Motor neuron (in vitro differentiated cells): ENCODE data around the gene ZNF385B. TPM values are rescaled to one million over a fixed set of nuclear protein-coding genes. Genes with fewer than 3 reads are reported as not detected.
A peak's percentile ranks its signal among the peaks of the same experiment; 100 is the strongest.

Experiments used
- ATAC-seq, 8 experiments: fragments of 200-7000 bp; cut with Tn5 transposase; replicated peaks in 6 of 8; 2 replicates each; pipeline ENCODE4 v1.8.0; 2021; ENCODE audit warnings: mild to moderate bottlenecking in 8 of 8, moderate library complexity in 8 of 8
- H3K27ac ChIP-seq, 2 donors: fragments of 250-450 bp; sonication (Bioruptor Pico); 2 replicates each; pipeline ENCODE4 v1.9.0; 2021; ENCODE audit warnings: antibody characterized with exemption in 2 of 2, mild to moderate bottlenecking in 2 of 2, moderate library complexity in 1 of 2
- H3K4me1 ChIP-seq, 2 donors: fragments of 250-450 bp; sonication (Bioruptor Pico); replicated peaks in 1 of 2; 2 replicates each; pipeline ENCODE4 v1.6.1; 2021; ENCODE audit warnings: antibody characterized with exemption in 2 of 2, mild to moderate bottlenecking in 2 of 2, moderate library complexity in 1 of 2
- H3K4me3 ChIP-seq, 5 donors: fragments of 250-450 bp; sonication (Bioruptor Pico); 2 replicates each; pipeline ENCODE4 v1.9.0; 2021; ENCODE audit warnings: antibody characterized with exemption in 5 of 5, mild to moderate bottlenecking in 5 of 5, moderate library complexity in 4 of 5
- WGBS, 10 experiments: fragments of 450-650 bp; shearing (Covaris generic); methylation state at CpG; one replicate each; pipeline ENCODE4 v1.0.0; 2022; 5-methylcytosine and 5-hydroxymethylcytosine counted together
- in situ Hi-C, 9 experiments: fragments of 400-800 bp; cut with MboI; loops; one replicate each; pipeline ENCODE4 v1.15.0; 2021; ENCODE audit warnings: low sequenced_read_pairs in 9 of 9, low pct_unique_long_range_greater_than_20kb in 2 of 9; ENCODE audit not compliant: unreplicated experiment in 9 of 9
- total RNA-seq, 8 experiments: library from RNA; unstranded; fragments of 300-600 nt; gene quantifications; 2 replicates each; pipeline versions ENCODE4 v1.2.3 to v1.2.4, GENCODE V29; 2022

Gene ZNF385B
- total RNA-seq, 8 experiments from 2014 or later, result 0.14 to 1.6 (median 0.74) TPM; not detected in 2

DNA sequence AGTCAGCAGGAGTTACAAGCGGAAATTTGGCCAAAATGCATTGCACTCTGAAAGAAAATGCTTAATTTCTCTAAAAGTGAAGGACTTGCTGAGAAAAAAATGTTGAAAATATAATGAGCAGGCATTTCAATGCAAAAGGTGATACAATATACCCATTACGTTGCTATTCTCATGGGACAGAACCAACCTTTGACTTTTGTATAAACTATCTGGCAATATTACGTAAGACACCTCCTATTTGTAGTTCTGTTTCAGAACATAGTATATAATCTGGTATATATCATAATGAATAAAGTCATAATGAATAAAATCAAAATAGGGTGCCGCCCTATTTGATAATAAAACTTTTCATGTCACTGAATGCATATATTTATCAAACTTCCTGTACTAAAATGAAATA, 310.6 kb downstream of the ZNF385B start:
- Histone ChIP-seq H3K4me1 (peaks cover 0 to 15% of the 10 kb centered on the region in 2 donors), H3K4me3 (no peak overlapping the region), H3K27ac (no peak overlapping the region)
- no peak for ATAC-seq
- in situ Hi-C loops, result no loop called here
- WGBS, 10 experiments, result 77 to 100% (median 93%) methylated on average over 2 to 4 of the region's 4 CpGs

GRCh38 chr2:179550214-179550613, 311.2 kb downstream of the ZNF385B start:
- peaks cover 0 to 15% of the 10 kb centered on the region in 2 donors for H3K4me1 ChIP-seq
- 0 to 100% (median 71%) methylated on average over 1 of the region's 1 CpG; no CpG with 5 or more reads in 1 of the 10 experiments for WGBS, 10 experiments
- no peak overlapping the region for H3K4me3 ChIP-seq
- in situ Hi-C loops, result no loop called here
- no peak overlapping the region for H3K27ac ChIP-seq
- ATAC-seq, result peak; percentile 29 to 88 (median 58)

- no peak overlapping the region for H3K27ac ChIP-seq
- no peak for ATAC-seq
- WGBS, 10 experiments, result 50 to 100% (median 96%) methylated on average over 1 to 2 of the region's 2 CpGs
- in situ Hi-C loops, result no loop called here
- H3K4me3 ChIP-seq, result no peak overlapping the region
- peaks cover 15 to 40% of the 10 kb centered on the region in 2 donors for H3K4me1 ChIP-seq
Measured at GRCh38 chr2:179546656-179547055, 314.8 kb downstream of the ZNF385B start.

- in situ Hi-C loops, result no loop called here
- Histone ChIP-seq H3K27ac (no peak overlapping the region), H3K4me1 (peaks cover 15 to 33% of the 10 kb centered on the region in 2 donors), H3K4me3 (no peak overlapping the region)
- no peak for ATAC-seq
- 67 to 83% (median 80%) methylated on average over 2 of the region's 2 CpGs; no CpG with 5 or more reads in 6 of the 10 experiments for WGBS, 10 experiments
Measured at GRCh38 chr2:179545024-179545423, 316.4 kb downstream of the ZNF385B start.

GRCh38 chr2:179543361-179543901, 318.0 kb downstream of the ZNF385B start:
- ATAC-seq, result peak; percentile 25 to 97 (median 94)
- H3K4me3 ChIP-seq, result no peak overlapping the region
- in situ Hi-C loops, result no loop called here
- no peak overlapping the region for H3K27ac ChIP-seq
- WGBS, 10 experiments, result 0 to 100% (median 33%) methylated on average over 1 to 3 of the region's 3 CpGs; no CpG with 5 or more reads in 2 of the 10 experiments
- H3K4me1 ChIP-seq, result peaks cover 15 to 27% of the 10 kb centered on the region in 2 donors

- WGBS, 10 experiments, result 39 to 100% (median 78%) methylated on average over 2 to 4 of the region's 4 CpGs; no CpG with 5 or more reads in 1 of the 10 experiments
Measured at GRCh38 chr2:179541586-179541985, 319.8 kb downstream of the ZNF385B start.

DNA sequence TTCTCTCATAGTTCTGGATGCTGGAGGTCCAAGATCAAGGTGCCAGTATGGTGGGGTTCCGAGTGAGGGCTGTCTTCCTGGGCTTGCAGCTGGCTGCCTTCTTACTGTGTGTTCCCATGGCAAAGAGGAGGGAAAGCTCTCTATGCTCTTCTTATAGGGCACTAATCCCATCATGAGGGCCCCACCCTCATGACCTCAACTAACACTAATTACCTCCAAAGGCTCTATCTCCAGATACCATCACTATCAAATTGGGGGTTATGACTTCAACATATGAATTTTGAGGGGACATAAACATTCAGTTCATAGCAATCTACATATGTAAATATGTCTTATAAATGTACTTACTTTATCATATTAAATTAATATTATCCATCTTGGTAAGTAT, 322.3 kb downstream of the ZNF385B start:
- in situ Hi-C loops, result no loop called here
- no peak for ATAC-seq
- 40 to 100% (median 90%) methylated on average over 1 of the region's 1 CpG; no CpG with 5 or more reads in 6 of the 10 experiments for WGBS, 10 experiments
- no peak overlapping the region for H3K4me3 ChIP-seq
- no peak overlapping the region for H3K27ac ChIP-seq
- H3K4me1 ChIP-seq, result peaks cover 16 to 19% of the 10 kb centered on the region in 2 donors

More at GRCh38 chr2:179541586-179541985, 319.8 kb downstream of the ZNF385B start:
- in situ Hi-C loops, result no loop called here
- no peak for ATAC-seq
- Histone ChIP-seq H3K4me3 (no peak overlapping the region), H3K4me1 (peaks cover 15 to 27% of the 10 kb centered on the region in 2 donors), H3K27ac (no peak overlapping the region)

DNA sequence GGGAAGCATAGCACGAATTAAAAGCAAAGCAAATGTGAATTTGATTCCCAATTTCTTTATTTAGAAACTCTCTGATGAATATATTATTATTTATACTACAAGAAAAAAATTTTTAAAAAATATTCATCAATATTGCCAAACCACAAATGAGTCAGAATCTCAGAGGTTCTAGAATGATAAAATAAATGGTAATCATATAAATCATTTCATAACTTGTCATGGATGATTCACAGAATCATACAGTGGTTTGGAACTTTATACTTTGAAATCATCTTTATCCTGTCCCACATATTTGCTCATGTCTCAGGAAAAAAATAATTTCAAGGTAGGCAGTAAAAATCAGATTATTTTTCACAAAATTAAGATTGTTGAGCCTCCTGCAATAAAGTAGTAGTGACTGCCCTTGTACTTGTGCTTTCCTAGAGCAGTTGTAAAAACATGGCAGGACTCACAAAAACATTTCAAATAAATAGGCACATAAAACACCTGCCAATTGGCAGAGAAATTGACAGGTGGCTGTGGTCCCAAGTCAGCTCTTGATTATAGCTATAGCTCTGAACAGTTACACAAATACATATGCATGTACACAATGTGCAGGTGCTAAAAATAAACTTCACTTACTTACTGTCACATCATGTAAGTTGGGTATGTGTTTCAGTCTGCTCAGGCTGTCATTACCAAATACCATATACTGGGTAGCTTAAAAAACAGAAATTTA, 322.8 kb downstream of the ZNF385B start:
- ATAC-seq, result no peak
- 20 to 100% (median 93%) methylated on average over 1 of the region's 1 CpG for WGBS, 10 experiments
- Histone ChIP-seq H3K4me3 (no peak overlapping the region), H3K4me1 (peaks cover 14 to 19% of the 10 kb centered on the region in 2 donors), H3K27ac (no peak overlapping the region)
- in situ Hi-C loops, result no loop called here

DNA sequence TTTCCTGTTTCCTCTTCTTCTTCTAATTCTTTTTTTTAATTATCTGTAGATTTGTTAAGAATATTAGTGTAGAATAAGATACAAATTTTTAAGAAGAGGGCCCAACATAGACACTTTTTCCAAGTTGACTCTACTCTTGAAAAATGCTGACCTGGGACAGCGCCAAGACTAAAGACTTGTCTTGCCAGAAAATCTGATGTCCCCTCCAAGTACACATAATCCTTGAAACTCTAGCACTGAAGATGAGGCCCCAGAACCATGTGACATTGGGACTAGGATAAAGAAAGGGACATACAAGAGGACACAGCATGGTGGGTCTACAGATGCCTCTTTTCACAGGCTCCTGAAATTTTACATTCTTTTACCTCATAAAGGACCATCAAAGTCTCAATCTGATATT, 325.2 kb downstream of the ZNF385B start:
- H3K4me3 ChIP-seq, result no peak overlapping the region
- 86 to 100% (median 100%) methylated on average over 1 of the region's 1 CpG; no CpG with 5 or more reads in 4 of the 10 experiments for WGBS, 10 experiments
- no peak for ATAC-seq
- H3K4me1 ChIP-seq, result peaks cover 17 to 29% of the 10 kb centered on the region in 2 donors
- in situ Hi-C loops, result no loop called here
- no peak overlapping the region for H3K27ac ChIP-seq

DNA sequence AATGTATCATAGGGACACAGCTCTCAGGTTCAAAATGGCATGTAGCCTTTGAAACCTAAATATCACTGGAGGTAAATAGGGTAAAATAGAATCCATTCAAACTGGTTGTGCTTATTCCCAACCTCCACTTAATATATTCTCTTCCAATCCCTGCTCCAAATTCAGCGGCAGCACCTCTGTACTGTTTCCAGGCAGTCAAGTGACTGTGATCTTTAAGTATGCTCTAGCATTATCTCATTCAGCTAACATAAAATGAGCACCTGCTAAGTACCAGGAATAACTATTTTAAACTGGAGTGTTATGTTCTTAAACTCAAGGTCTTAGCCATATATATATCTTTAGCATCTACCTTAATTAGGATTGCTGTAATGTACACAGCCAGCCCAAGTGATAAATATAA, 327.5 kb downstream of the ZNF385B start:
- H3K4me3 ChIP-seq, result no peak overlapping the region

GRCh38 chr2:179532863-179533278, 328.5 kb downstream of the ZNF385B start:
- in situ Hi-C loops, result no loop called here
- 0 to 35% (median 17%) methylated on average over 1 to 2 of the region's 2 CpGs; no CpG with 5 or more reads in 3 of the 10 experiments for WGBS, 10 experiments
- peak; percentile 80 to 96 (median 94) for ATAC-seq
- Histone ChIP-seq H3K4me3 (no peak overlapping the region), H3K4me1 (peaks cover 17 to 35% of the 10 kb centered on the region in 2 donors), H3K27ac (peak overlapping the region in 1 of 2 donors; percentile 2)

More for the DNA sequence above, 327.5 kb downstream of the ZNF385B start:
- 80 to 100% (median 89%) methylated on average over 1 of the region's 1 CpG; no CpG with 5 or more reads in 5 of the 10 experiments for WGBS, 10 experiments
- no peak for ATAC-seq
- in situ Hi-C loops, result no loop called here
- H3K27ac ChIP-seq, result no peak overlapping the region
- peaks cover 17 to 35% of the 10 kb centered on the region in 2 donors for H3K4me1 ChIP-seq

DNA sequence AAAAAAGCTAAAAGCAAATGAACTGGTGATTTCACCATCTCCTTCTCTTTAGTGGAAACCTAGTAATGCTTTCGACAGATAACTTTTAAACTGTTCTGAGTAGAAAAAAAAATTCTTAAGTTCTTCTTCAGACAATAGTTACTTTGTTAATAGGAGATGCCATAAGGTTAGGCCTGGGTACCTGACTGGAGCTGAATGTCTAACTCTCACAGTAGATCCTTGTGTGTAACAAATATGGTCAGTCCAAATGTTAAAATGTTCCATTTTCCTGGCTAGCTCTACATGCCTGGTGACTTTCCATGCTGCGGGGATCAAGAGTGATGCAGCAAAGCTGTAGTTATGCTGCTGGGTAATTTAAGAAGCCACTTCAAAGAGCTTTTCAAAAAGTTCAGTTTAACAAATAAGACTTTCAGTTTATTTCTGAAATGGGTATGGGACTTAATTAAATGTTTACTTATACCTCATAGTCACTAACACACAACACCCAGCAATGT, 332.8 kb downstream of the ZNF385B start:
- in situ Hi-C loops, result no loop called here
- 40 to 100% (median 85%) methylated on average over 1 to 2 of the region's 2 CpGs for WGBS, 10 experiments
- no peak for ATAC-seq

GRCh38 chr2:179525340-179525739, 336.1 kb downstream of the ZNF385B start:
- no peak for ATAC-seq
- WGBS, 10 experiments, result 20 to 100% (median 82%) methylated on average over 1 to 3 of the region's 3 CpGs
- no peak overlapping the region for H3K4me3 ChIP-seq
- in situ Hi-C loops, result no loop called here
- no peak overlapping the region for H3K27ac ChIP-seq
- peaks cover 0 to 14% of the 10 kb centered on the region in 2 donors for H3K4me1 ChIP-seq

More for the DNA sequence above, 332.8 kb downstream of the ZNF385B start:
- H3K27ac ChIP-seq, result no peak overlapping the region
- no peak overlapping the region for H3K4me3 ChIP-seq
- H3K4me1 ChIP-seq, result peaks cover 10 to 34% of the 10 kb centered on the region in 2 donors
